Bone marrow (tissue), 2 donors: ENCODE results near the gene MAP3K14.
"Not testable (repeated sequence)": the region's sequence is repeated elsewhere in the genome, so short reads cannot be mapped to it uniquely, and the experiment has no call there.

Experiments
- DNase-seq, 2 donors: peaks; one replicate each; lab custom pipeline; 2025; lab: John Stamatoyannopoulos, UW

MAP3K14 gene

GRCh38 chr17:45316434-45317110, at the start of gene MAP3K14:
Gene MAP3K14, minus strand, starts transcription at chr17:45317020. Its CDS starts 26,275 bp downstream, at chr17:45290745.
- DNase-seq: peak; percentile 48 to 76

- no peak for DNase-seq
These were observed 49.2 kb upstream of the MAP3K14 start for GRCh38 chr17:45366049-45366448.

- no peak for DNase-seq
These were observed 47.9 kb upstream of the MAP3K14 start for GRCh38 chr17:45364531-45365390.

GRCh38 chr17:45363498-45363897, 46.7 kb upstream of the MAP3K14 start:
- DNase-seq: no peak

GRCh38 chr17:45361976-45362375, 45.2 kb upstream of the MAP3K14 start:
- no peak for DNase-seq

GRCh38 chr17:45361451-45361850, 44.6 kb upstream of the MAP3K14 start:
- DNase-seq: no peak

GRCh38 chr17:45357364-45357997, 40.7 kb upstream of the MAP3K14 start:
- no peak for DNase-seq

DNA sequence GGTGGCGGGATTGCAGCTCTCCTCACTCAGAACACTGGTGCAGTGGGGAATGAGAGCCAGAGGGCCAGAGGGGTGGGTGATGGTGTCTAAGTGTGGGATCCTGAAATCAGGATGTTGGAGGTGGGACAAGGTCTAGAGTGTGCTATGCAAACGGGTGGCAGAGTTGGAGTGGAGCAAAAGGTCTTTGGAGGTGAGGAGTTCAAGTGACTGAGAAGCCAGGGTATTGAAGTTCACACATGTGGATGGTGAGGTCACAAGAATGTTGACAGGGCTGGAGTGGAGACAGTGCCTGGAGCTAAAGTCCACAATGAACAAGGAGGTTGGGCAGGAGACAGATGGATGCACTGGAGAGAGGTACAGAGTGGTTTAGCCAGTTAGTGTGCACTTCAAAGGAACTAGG, 38.3 kb upstream of the MAP3K14 start:
- no peak for DNase-seq

GRCh38 chr17:45353043-45353442, 36.2 kb upstream of the MAP3K14 start:
- DNase-seq: peak in 1 of 2 donors; percentile 60

DNA sequence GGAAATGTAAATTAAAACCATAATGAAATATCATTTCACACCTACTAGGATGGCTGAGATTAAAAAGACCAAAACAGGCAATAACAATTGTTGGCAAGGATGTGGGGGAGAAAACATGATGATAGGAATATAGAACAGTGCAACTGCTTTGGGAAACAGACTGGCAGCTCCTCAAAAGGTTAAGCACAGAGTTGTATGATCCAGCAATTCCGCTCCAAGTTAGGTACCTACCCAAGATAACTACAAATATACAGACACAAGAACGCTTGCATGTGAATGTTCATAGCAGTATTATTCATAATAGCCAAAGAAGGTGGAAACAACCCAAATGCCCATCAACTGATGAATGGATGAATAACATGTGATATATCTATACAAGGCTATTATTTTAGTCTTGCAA, 35.0 kb upstream of the MAP3K14 start:
- no peak for DNase-seq

- DNase-seq: no peak
These were observed 30.6 kb upstream of the MAP3K14 start for GRCh38 chr17:45347444-45347843.

DNA sequence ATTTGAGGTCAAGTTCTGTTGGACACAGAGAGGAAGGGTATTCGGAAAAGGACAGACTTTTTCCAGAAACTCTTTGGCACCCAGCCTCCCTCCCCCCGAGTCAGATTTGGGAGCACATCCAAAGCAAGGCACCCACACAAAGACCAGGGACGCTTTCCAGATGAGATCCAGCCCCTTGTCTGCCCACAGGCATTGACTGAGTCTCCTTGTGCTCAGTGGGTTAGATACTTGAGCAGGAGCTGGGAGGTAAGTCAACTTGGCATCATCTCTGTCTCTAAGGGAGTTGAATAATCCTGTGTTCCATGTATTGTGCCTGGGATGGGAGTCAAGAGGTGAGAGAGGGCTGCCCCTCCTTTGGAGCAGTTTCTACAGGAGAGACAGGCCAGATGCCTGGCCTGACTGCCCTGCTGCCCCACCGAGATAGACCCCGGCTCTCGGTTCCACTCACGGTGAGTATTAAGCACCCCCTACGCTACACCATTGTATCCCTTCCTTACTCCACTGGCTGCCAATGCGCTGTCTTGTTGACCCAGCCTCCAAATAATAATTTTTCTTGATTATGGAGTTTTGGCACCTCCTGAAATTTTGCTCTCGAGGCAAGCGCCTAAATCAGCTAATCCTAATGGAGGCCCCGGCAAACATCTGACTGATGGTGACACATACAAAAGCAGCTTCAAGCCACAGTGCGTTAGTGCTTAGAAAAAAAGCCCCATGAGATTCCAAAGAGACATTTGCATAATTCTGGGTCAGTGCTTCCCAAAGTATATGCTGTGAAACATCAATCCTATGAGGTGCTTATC, 29.6 kb upstream of the MAP3K14 start:
- DNase-seq: no peak

- DNase-seq: peak in 1 of 2 donors; percentile 75
These were observed 28.9 kb upstream of the MAP3K14 start for GRCh38 chr17:45345554-45346215.

- DNase-seq: no peak
These were observed 28.4 kb upstream of the MAP3K14 start for GRCh38 chr17:45345246-45345553.

DNA sequence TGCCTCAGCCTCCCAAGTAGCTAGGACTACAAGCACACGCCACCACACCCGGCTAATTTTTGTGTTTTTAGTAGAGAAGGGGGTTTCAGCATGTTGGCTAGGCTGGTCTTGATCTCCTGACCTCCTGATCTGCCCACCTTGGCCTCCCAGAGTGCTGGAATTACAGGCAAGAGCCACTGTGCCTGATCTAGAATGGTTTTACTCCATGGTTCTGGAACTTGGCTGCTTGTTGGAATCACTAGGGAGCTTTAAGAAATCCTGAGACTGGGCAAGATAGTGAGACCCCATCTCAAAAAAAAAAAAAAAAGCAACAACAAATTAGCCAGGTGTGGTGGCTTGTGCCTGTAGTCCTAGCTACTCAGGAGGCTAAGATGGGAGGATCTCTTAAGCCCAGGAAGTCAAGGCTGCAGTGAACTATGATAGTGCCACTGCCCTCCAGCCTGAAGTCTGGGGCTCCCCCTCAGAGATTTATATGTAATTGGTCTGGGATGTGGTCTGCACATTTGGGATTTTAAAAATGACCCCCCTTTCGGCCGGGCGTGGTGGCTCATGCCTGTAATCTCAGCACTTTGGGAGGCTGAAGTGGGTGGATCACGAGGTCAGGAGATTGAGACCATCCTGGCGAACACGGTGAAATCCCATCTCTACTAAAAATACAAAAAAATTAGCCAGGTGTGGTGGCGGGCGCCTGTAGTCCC, 27.3 kb upstream of the MAP3K14 start:
- not testable (repeated sequence) for DNase-seq

GRCh38 chr17:45342871-45343526, 26.2 kb upstream of the MAP3K14 start:
- DNase-seq: no peak

GRCh38 chr17:45342306-45342705, 25.5 kb upstream of the MAP3K14 start:
- DNase-seq: no peak

- no peak for DNase-seq
These were observed 24.8 kb upstream of the MAP3K14 start for GRCh38 chr17:45341533-45342158.

GRCh38 chr17:45339646-45340605, 23.1 kb upstream of the MAP3K14 start:
- DNase-seq: no peak
